GM23248 (cell line): ENCODE measurements around the gene COX7A2L.

Source experiments
- EZH2 ChIP-seq: fragments of 200-600 bp; sonication (generic); IDR thresholded peaks from 2 replicates; pipeline ENCODE4 v1.6.1; 2018; ENCODE audit warnings: antibody characterized with exemption, mild to moderate bottlenecking; ENCODE audit not compliant: insufficient read depth, poor library complexity, severe bottlenecking
- EZH2phosphoT487 ChIP-seq: fragments of 200-600 bp; sonication (generic); IDR thresholded peaks from 2 replicates; pipeline ENCODE4 v1.6.1; 2018; ENCODE audit warnings: antibody characterized with exemption, moderate library complexity, mild to moderate bottlenecking, low read depth; ENCODE audit not compliant: insufficient read depth

DNA sequence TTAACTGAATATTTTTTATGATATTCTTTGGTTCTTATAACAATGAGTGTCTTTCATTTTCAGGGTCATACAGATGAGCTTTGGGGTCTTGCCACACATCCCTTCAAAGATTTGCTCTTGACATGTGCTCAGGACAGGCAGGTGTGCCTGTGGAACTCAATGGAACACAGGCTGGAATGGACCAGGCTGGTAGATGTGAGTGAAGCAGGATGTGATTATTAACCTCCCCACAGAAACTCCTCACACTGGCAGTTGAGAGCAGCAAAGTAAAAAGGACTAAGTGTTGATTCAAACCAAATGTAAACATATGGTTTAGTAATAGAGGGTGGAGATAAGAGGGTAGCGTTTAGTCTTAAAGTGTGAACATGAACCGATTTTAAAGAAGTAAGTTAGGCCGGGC lies 57.8 kb downstream of the COX7A2L start:
- TF ChIP-seq EZH2: no peak
- TF ChIP-seq EZH2phosphoT487: no peak
